Astrocyte of the cerebellum (primary cell): ENCODE results near the gene VPS51.

Experiments used
- DNase-seq: peaks from one replicate; pipeline ENCODE4 v3.0.0-alpha.2; 2011; ENCODE audit warnings: low read depth
- H3K4me3 ChIP-seq: 2 replicates; pipeline ENCODE4 v1.5.1; 2011; ENCODE audit warnings: mild to moderate bottlenecking, low read depth, low read length, moderate library complexity
- CTCF ChIP-seq: IDR thresholded peaks from 2 replicates; pipeline ENCODE4 v1.5.1; 2012; ENCODE audit warnings: low read length, low read depth, moderate library complexity, mild to moderate bottlenecking; ENCODE audit errors: missing control alignments
- in situ Hi-C: cut with HindIII; loops from 2 replicates; pipeline ENCODE4 v1.10.0; 2017; ENCODE audit warnings: low sequenced_read_pairs

The VPS51 gene

DNA sequence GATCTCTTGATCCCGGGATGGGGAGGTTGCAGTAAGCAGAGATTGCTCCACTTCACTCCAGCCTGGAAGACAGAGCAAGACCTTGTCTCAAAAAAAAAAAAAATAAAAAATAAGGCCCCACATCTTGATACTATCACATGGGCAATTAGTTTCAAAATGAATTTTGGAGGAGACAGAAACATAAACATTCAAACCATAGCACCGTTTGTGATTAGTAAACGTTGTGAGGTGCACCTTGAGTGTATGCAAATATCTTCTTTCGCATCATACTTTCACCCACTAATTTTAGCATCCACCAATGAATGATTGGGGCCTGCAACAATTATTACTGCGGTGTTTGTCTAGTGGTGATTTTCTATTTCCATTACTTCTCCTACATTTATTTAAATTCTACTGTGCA is 63.0 kb downstream of the VPS51 start:
- in situ Hi-C loops = no loop called here
- DNase-seq = no peak
- no peak for TF ChIP-seq CTCF
- H3K4me3 ChIP-seq = no peak overlapping the region

DNA sequence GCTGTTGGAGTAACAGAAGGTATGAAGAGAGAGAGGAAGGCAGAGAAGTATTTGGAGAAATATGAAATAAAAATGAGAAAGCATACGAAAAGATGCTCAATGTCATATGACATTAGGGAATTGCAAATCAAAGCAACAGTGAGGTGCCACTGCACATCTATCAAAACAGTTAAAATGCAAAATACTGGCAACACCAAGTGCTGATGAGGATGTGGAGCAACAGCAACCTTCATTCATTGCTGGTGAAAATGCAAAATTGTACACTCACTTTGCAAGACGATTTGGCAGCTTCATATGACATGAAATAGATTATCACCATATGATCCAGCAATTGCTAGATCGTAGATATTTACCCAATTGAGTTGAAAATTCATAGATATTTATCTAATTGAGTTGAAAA is 64.6 kb downstream of the VPS51 start:
- in situ Hi-C loops = no loop called here
- H3K4me3 ChIP-seq = no peak overlapping the region
- no peak for TF ChIP-seq CTCF
- no peak for DNase-seq
